Frontal cortex (tissue), 4 donors: ENCODE results near the gene OPTC. TPM values are rescaled to one million over a fixed set of nuclear protein-coding genes. Genes with fewer than 3 reads are reported as not detected.
"Not testable (repeated sequence)": the region's sequence is repeated elsewhere in the genome, so short reads cannot be mapped to it uniquely, and the experiment has no call there.

Source experiments
- DNase-seq, 2 donors: peaks; one replicate each; pipeline ENCODE4 v3.0.0; 2012; ENCODE audit warnings: low spot score in 2 of 2
- FAIRE-seq: peaks from 2 replicates; lab custom pipeline; 2012; peaks lifted over from hg19 to GRCh38; lab: Jason Lieb, UNC
- total RNA-seq: library from RNA; depleted of rRNA; stranded (reverse); fragments of >200 nt; gene quantifications from one replicate; pipeline ENCODE4 v1.2.3, GENCODE V29; 2014
- donor health status: control.
- donor health status: control.
- donor health status: control.

The OPTC gene
- total RNA-seq, 1 donor from 2014 or later, result not detected

DNA sequence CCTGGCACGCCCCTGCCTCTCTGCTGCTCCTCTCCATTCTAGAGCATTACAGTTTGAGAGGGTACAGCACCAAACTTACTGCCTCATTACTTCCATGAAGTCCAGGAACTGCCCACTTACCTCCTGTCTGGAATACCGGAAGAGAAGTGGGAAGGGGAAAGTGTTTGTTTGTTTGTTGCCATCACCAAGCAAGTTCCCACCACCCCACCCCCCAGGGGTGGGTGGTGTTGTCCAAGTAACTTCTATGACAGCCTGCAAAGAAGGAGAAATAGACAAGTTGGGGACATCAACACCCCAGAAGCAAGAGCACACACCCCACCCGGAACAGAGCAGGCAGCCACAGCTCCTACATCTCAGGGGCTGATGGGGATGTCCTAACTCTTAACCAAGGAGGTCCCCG is 18.0 kb downstream of the OPTC start:
- FAIRE-seq (no peak), DNase-seq (no peak)

DNA sequence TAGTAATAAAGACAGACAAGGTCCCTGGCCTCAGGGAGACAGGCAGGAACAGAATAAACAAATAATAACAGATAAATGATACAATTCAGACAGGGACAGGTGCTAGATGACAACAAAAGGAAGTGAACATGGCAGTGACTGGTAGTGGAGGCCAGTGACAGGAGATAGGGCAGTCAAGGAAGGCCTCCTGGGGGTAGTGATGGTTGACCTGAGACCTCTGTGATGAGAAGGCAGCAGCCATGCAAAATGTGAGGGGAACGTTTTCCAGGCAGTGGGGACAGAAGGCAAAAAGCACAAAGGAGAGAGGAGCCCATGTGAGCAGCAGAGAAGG is 18.5 kb downstream of the OPTC start:
- FAIRE-seq (no peak), DNase-seq (no peak)

GRCh38 chr1:203512848-203513584 is 19.1 kb downstream of the OPTC start:
- FAIRE-seq (no peak), DNase-seq (no peak)

- FAIRE-seq, result no peak
- no peak for DNase-seq
Measured at GRCh38 chr1:203513585-203514031, 19.7 kb downstream of the OPTC start.

GRCh38 chr1:203516184-203516583 is 22.2 kb downstream of the OPTC start:
- DNase-seq, result no peak
- no peak for FAIRE-seq

DNA sequence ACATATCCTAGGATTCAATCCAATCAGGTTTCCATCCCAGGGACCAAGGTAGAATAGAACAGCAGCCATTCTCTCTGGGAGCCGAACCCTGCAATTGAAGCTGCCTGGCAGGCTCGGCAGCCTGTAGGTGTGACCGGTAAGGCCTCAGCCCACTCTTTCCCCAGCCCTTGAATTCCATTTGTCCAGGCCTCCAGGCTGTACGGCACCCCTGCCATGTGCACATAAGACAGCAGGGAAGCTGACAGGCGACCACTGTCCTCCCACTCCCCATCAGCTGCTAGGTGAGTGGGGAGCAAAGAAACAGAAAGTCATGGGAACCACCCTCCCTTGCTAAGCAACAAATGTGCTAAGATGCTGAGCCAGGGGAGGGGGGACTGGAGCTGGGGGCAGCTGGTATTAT is 23.0 kb downstream of the OPTC start:
- FAIRE-seq (no peak), DNase-seq (no peak)

GRCh38 chr1:203517426-203518110 is 23.6 kb downstream of the OPTC start:
- FAIRE-seq (no peak), DNase-seq (no peak)

- not testable (repeated sequence) for FAIRE-seq, DNase-seq
Measured at GRCh38 chr1:203518139-203518538, 24.2 kb downstream of the OPTC start.

DNA sequence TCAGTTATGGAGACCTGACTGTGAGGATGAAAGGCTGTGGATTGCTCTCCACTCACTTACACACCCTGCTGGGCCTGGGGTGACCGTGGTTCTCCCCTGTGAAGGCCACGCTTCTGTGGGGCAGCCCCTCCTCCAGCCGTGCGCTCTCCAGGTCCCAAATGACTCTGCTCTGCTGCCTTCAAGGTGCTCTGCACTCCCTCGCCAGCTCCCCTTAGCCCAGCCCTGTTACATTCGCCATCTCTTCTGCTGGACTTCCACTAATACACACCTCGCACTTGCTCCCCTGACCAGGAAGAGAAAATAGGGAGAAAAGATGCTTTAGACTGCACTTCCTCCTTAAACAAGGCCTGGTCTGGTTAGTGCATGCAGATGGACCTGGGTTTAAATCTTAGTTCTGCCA is 24.6 kb downstream of the OPTC start:
- FAIRE-seq (no peak), DNase-seq (no peak)

- DNase-seq, result no peak
- no peak for FAIRE-seq
Measured at GRCh38 chr1:203519053-203519840, 25.3 kb downstream of the OPTC start.

DNA sequence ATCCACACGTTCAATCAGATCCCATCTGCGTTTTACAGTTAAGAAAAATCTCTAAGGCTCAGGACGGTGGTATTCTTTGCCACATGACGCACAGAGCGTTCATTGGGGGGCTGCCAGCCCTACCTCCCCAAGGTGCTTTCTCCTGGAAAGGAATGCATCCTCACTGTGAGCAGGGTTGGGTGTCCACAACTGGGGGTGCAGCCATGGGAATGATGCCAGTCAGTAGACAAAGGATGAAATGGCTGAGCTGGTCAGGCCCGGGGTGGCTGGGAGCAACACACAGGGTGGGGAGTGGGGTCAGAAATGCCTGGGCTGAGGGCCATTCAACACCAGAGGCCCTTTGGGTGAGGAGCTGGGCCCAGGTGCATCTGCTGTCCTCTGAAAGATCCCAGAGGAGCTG is 25.9 kb downstream of the OPTC start:
- no peak for DNase-seq
- FAIRE-seq, result no peak

GRCh38 chr1:203520315-203520714 is 26.4 kb downstream of the OPTC start:
- DNase-seq (no peak), FAIRE-seq (no peak)

DNA sequence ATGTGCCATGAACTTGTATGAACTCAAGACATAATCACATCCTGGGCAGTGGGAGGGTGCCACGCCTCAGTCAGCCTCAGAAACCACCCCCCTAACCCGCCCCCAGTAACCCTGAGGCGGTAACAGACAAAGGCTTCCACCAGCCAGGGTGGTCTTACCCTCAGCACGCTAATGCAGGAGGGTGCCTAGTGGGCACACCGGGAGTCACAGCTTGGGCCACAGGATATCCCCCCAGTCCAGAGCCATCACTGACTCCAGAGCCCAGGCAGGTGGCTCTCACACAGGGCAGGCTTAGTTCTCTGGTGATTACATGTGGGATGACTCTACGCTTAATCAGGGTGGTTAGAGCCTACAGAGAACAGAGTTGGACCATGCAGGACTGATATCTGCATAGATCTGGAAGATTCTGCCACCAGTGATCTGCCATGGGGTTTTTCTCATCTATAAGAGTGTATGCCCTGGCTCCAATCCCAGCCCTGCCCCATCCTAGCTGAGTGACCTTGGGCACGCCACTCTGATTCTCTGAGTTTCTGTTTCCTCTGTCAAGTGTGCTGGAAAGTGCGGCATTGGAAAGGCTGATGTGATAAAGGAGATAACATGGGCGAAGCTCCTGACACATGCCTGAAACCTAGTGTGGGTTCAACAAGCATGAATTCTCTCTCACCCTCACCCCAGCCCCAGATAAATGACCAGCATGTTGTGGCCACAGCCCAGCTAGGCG is 27.3 kb downstream of the OPTC start:
- DNase-seq (no peak), FAIRE-seq (no peak)

DNA sequence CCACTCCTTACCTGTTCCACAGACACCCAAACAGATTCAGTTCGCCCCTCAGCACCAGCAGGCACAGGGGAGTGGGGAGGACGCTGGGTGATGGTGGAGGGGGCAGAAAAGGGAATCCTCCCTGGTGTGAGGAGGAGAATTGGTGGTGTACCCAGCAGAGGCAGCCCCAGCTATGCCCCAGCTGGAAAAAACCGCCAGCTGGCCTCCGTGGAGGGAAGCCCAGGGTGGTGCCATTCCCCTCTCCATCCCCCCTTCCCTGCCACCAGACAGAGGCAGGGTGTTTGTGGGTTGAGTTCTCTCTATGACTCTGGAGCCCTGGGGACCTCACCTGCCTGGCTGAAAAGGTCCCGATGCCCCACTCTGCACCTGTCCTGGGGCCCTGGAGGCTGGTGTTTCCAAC is 27.9 kb downstream of the OPTC start:
- DNase-seq, result no peak
- FAIRE-seq, result no peak

GRCh38 chr1:203522237-203522636 is 28.3 kb downstream of the OPTC start:
- no peak for DNase-seq
- no peak for FAIRE-seq

DNA sequence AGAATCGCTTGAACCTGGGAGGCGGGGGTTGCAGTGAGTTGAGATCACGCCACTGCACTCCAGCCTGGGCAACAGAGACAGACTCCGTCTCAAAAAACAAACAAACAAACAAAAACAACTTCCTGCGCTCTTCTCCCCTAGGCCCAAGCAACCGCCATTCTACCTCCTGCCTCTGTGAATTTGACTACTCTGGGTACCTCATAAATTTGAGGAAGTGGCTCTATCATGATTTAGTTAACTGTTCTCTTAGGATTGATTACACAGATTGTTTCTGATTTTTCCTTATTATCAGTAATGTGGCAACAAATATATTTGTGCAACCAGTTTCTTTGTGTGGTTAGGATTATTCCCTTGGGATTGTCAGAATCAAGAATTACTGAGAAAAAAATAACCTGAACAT is 29.7 kb downstream of the OPTC start:
- FAIRE-seq, result no peak

GRCh38 chr1:203524152-203524551 is 30.2 kb downstream of the OPTC start:
- DNase-seq, result no peak
- no peak for FAIRE-seq

More for the DNA sequence above, 29.7 kb downstream of the OPTC start:
- no peak for DNase-seq

DNA sequence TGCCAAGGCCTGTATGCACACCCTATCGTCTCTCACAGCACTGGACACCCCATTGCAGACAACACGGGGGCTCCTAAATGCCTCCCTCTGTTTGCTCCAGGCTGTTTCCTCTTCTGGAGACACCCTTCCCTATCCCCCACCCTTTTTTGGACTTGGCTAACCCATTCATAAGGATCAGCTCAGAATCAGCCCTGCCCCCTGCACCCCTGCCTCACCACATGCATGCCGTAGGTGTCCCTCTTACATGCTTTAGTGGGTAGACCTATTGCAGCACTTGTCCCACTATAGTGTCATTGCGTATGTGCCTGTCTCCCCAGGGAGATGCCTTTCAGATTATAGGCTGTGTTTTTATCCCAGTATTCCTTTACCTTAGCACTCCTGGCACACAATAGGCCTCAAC is 30.9 kb downstream of the OPTC start:
- FAIRE-seq (no peak), DNase-seq (no peak)

GRCh38 chr1:203525685-203526084 is 31.7 kb downstream of the OPTC start:
- FAIRE-seq (no peak), DNase-seq (no peak)

- DNase-seq (no peak), FAIRE-seq (no peak)
Measured at GRCh38 chr1:203526130-203526529, 32.2 kb downstream of the OPTC start.
